HCT116 (cell line): ENCODE data around the gene ZBTB16. TPM values are rescaled to one million over a fixed set of nuclear protein-coding genes. Genes with fewer than 3 reads are reported as not detected.

Experiments used
- ATAC-seq: fragments of 200-7000 bp; cut with Tn5 transposase; 2 replicates; pipeline ENCODE4 v1.9.1; 2020; ENCODE audit warnings: mild to moderate bottlenecking, moderate library complexity
- BruUV-seq: library from RNA; stranded (reverse); fragments of 400-500 nt; replicated peaks from 2 replicates; lab custom pipeline; 2021; lab: Mats Ljungman, UMichigan
- CTCF ChIA-PET: fragments of 300-600 bp; sonication (Branson Sonifier 250); formaldehyde crosslinking; loops from one replicate; lab custom pipeline; 2021; ENCODE audit warnings: antibody characterized with exemption; lab: Charles Lee
- POLR2A ChIA-PET: fragments of 300-600, 350-600 bp; sonication (Branson Sonifier 250); formaldehyde crosslinking; loops from one replicate; lab custom pipeline; 2021; ENCODE audit warnings: antibody characterized with exemption; lab: Charles Lee
- RAD21 ChIA-PET, 2 experiments: fragments of 300-600 bp; sonication (Branson Sonifier 250); formaldehyde crosslinking; loops; one replicate each; lab custom pipeline; 2023; ENCODE audit warnings: low total read pairs in 2 of 2; ENCODE audit not compliant: uncharacterized antibody in 2 of 2, unreplicated experiment in 2 of 2, low non-redundant PET in 1 of 2; lab: Charles Lee
- DNase-seq: peaks from one replicate; pipeline ENCODE4 v3.0.0-alpha.2; 2010; ENCODE audit warnings: low read depth, low spot score
- H2AFZ ChIP-seq: fragments of 200-600 bp; shearing (Covaris generic), sonication (generic); 2 replicates; pipeline ENCODE4 v1.6.1; 2017; ENCODE audit warnings: low read depth, mixed run types, mixed read lengths, antibody characterized with exemption, low read length; ENCODE audit not compliant: poor library complexity, severe bottlenecking
- H3K27ac ChIP-seq: 2 replicates; pipeline ENCODE4 v1.5.1; 2012; ENCODE audit warnings: low read depth, low read length
- H3K27me3 ChIP-seq: fragments of 200-600 bp; sonication (generic); 2 replicates; pipeline ENCODE4 v1.6.1; 2016; ENCODE audit warnings: mixed run types, low read length, mixed read lengths; ENCODE audit not compliant: insufficient read depth
- H3K36me3 ChIP-seq, 2 experiments: fragments of 200-500 bp in 1 of 2; fragments of 200-600 bp in 1 of 2; sonication (Bioruptor generic) in 1 of 2; sonication (generic) in 1 of 2; 2 replicates each; pipeline versions ENCODE4 v1.5.1 to v1.6.1; 2014 to 2016; ENCODE audit warnings: low read length in 2 of 2, inconsistent platforms in 1 of 2, mixed read lengths in 1 of 2, mixed run types in 1 of 2; ENCODE audit not compliant: insufficient read depth in 2 of 2, control insufficient read depth in 1 of 2
- H3K4me1 ChIP-seq, 2 experiments: fragments of 200-600 bp in 1 of 2; sonication (generic) in 1 of 2; 2 replicates each; pipeline versions ENCODE4 v1.5.1 to v1.6.1; 2012 to 2017; ENCODE audit warnings: low read length in 2 of 2, inconsistent platforms in 1 of 2, mild to moderate bottlenecking in 1 of 2, mixed read lengths in 1 of 2, mixed run types in 1 of 2, moderate library complexity in 1 of 2; ENCODE audit not compliant: insufficient read depth in 2 of 2, control insufficient read depth in 1 of 2
- H3K4me2 ChIP-seq: fragments of 200-600 bp; sonication (generic); 2 replicates; pipeline ENCODE4 v1.6.1; 2017; ENCODE audit warnings: mixed run types, low read length, mixed read lengths
- H3K4me3 ChIP-seq, 2 experiments: fragments of 200-600 bp in 1 of 2; sonication (generic) in 1 of 2; replicated peaks in 1 of 2; 2 replicates each; pipeline ENCODE4 v1.5.1; 2011 to 2016; ENCODE audit warnings: low read length in 2 of 2, control low read depth in 1 of 2, low read depth in 1 of 2, mild to moderate bottlenecking in 1 of 2, mixed read lengths in 1 of 2, mixed run types in 1 of 2
- H3K79me2 ChIP-seq: fragments of 200-600 bp; sonication (generic); 2 replicates; pipeline ENCODE4 v1.6.1; 2017; ENCODE audit warnings: mild to moderate bottlenecking, mixed run types, low read length, moderate library complexity, mixed read lengths; ENCODE audit not compliant: insufficient read depth
- H3K9ac ChIP-seq: fragments of 200-600 bp; sonication (generic); 2 replicates; pipeline ENCODE4 v1.6.1; 2016; ENCODE audit warnings: low read length, mixed read lengths
- H3K9me2 ChIP-seq: fragments of 200-600 bp; sonication (generic), shearing (Covaris generic); 2 replicates; pipeline ENCODE4 v1.6.1; 2017; ENCODE audit warnings: mixed run types, mild to moderate bottlenecking, moderate library complexity; ENCODE audit not compliant: insufficient read depth
- H3K9me3 ChIP-seq, 2 experiments: fragments of 200-500 bp in 1 of 2; fragments of 200-600 bp in 1 of 2; sonication (Bioruptor generic) in 1 of 2; sonication (generic) in 1 of 2; 2 replicates each; pipeline ENCODE4 v1.6.1; 2014 to 2017; ENCODE audit warnings: low read length in 2 of 2, mixed read lengths in 2 of 2, inconsistent platforms in 1 of 2, low read depth in 1 of 2, mild to moderate bottlenecking in 1 of 2, mixed run types in 1 of 2, moderate library complexity in 1 of 2; ENCODE audit not compliant: control insufficient read depth in 1 of 2, insufficient read depth in 1 of 2
- H4K20me1 ChIP-seq: fragments of 200-600 bp; sonication (generic), shearing (Covaris generic); 2 replicates; pipeline ENCODE4 v1.6.1; 2017; ENCODE audit warnings: mixed run types, mild to moderate bottlenecking, moderate library complexity; ENCODE audit not compliant: insufficient read depth
- ATF3 ChIP-seq: IDR thresholded peaks from 2 replicates; pipeline ENCODE4 v1.6.1; 2012
- CBX3 ChIP-seq: IDR thresholded peaks from 2 replicates; pipeline ENCODE4 v1.6.1; 2012; ENCODE audit warnings: low read depth
- CTCF ChIP-seq, 3 experiments: fragments of 200-600 bp in 1 of 3; sonication (generic) in 1 of 3; IDR thresholded peaks in 2 of 3; conservative IDR thresholded peaks in 1 of 3; 2 replicates each; pipeline ENCODE4 v1.5.1; 2012 to 2017; ENCODE audit warnings: low read depth in 2 of 3, low read length in 2 of 3, antibody characterized with exemption in 1 of 3, borderline replicate concordance in 1 of 3, control low read depth in 1 of 3, mild to moderate bottlenecking in 1 of 3, mixed read lengths in 1 of 3, mixed run types in 1 of 3, moderate library complexity in 1 of 3; ENCODE audit not compliant: insufficient read depth in 1 of 3
- EGR1 ChIP-seq: IDR thresholded peaks from 2 replicates; pipeline ENCODE4 v1.6.1; 2012; ENCODE audit warnings: low read depth
- EZH2phosphoT487 ChIP-seq: fragments of 200-600 bp; IDR thresholded peaks from 2 replicates; pipeline ENCODE4 v1.6.1; 2018; ENCODE audit warnings: antibody characterized with exemption, borderline replicate concordance
- JUND ChIP-seq: IDR thresholded peaks from 2 replicates; pipeline ENCODE4 v1.6.1; 2012
- MAX ChIP-seq: IDR thresholded peaks from 2 replicates; pipeline ENCODE4 v1.6.1; 2012
- RAD21 ChIP-seq: IDR thresholded peaks from 2 replicates; pipeline ENCODE4 v1.6.1; 2012; ENCODE audit warnings: low read depth, mild to moderate bottlenecking
- REST ChIP-seq: IDR thresholded peaks from 2 replicates; pipeline ENCODE4 v1.6.1; 2012; ENCODE audit warnings: low read depth
- SIN3A ChIP-seq: IDR thresholded peaks from 2 replicates; pipeline ENCODE4 v1.6.1; 2012; ENCODE audit warnings: low read depth
- SRF ChIP-seq: IDR thresholded peaks from 2 replicates; pipeline ENCODE4 v1.6.1; 2012; ENCODE audit warnings: low read depth
- TCF7L2 ChIP-seq: IDR thresholded peaks from 2 replicates; pipeline ENCODE4 v1.7.0; 2011; ENCODE audit warnings: borderline replicate concordance, inconsistent platforms; ENCODE audit not compliant: insufficient read depth, insufficient read length; ENCODE audit errors: extremely low read depth
- ZBTB33 ChIP-seq: IDR thresholded peaks from 2 replicates; pipeline ENCODE4 v1.6.1; 2011; ENCODE audit warnings: mild to moderate bottlenecking, low read length, moderate library complexity; ENCODE audit not compliant: insufficient replicate concordance; ENCODE audit errors: extremely low read depth
- ZFX ChIP-seq: fragments of 450-650 bp; IDR thresholded peaks from 2 replicates; pipeline ENCODE4 v1.6.1; 2017
- ZNF274 ChIP-seq: fragments of 200-500 bp; sonication (Bioruptor generic); IDR thresholded peaks from 2 replicates; pipeline ENCODE4 v1.6.1; 2014; ENCODE audit warnings: mild to moderate bottlenecking, low read depth, low read length, inconsistent platforms
- intact Hi-C: fragments of 100-400 bp; cut with micrococcal nuclease; formaldehyde crosslinking; loops from 2 replicates; pipeline ENCODE4 v1.10.0; 2022
- total RNA-seq: library from RNA; stranded (reverse); gene quantifications from one replicate; pipeline ENCODE4 v1.2.1, GENCODE V29; 2021; ENCODE audit not compliant: unreplicated experiment

Gene ZBTB16
- total RNA-seq, 1 experiment from 2014 or later = 0.30 TPM

- no TSS peak for BruUV-seq
- Histone ChIP-seq H3K27ac (no peak overlapping the region), H2AFZ (no peak overlapping the region), H3K27me3 (peaks cover 77% of the 10 kb centered on the region), H3K36me3 (no peaks in the 10 kb centered on the region), H3K4me1 (no peaks in the 10 kb centered on the region), H3K9ac (no peak overlapping the region), H3K4me2 (no peak overlapping the region), H3K9me2 (no peaks in the 10 kb centered on the region), H3K79me2 (no peaks in the 10 kb centered on the region), H3K4me3 (no peak overlapping the region), H3K9me3 (no peaks in the 10 kb centered on the region), H4K20me1 (no peaks in the 10 kb centered on the region)
- ATAC-seq (no peak), DNase-seq (no peak)
- POLR2A ChIA-PET = no interaction called here
- CTCF ChIA-PET = no interaction called here
- RAD21 ChIA-PET = no interaction called here
- intact Hi-C loops = no loop called here
- TF ChIP-seq EZH2phosphoT487 = no peak
- TF ChIP-seq EGR1 = no peak
- no peak for TF ChIP-seq JUND
- no peak for TF ChIP-seq ZNF274
- TF ChIP-seq RAD21 = no peak
- TF ChIP-seq ZBTB33 = no peak
- no peak for TF ChIP-seq TCF7L2
- TF ChIP-seq SRF = no peak
- TF ChIP-seq ZFX = no peak
- no peak for TF ChIP-seq CTCF (IDR thresholded peaks at IDR 0.05 in 2 of 3, conservative IDR thresholded peaks at IDR 0.05 in 1 of 3; ENCODE audit: borderline replicate concordance in 1 of 3, insufficient read depth in 1 of 3, low read depth in 2 of 3, low read length in 2 of 3)
- TF ChIP-seq REST = no peak
- TF ChIP-seq ATF3 = no peak
- TF ChIP-seq CBX3 = no peak
- no peak for TF ChIP-seq MAX
- no peak for TF ChIP-seq SIN3A
Observed at GRCh38 chr11:114149689-114150407, 90.3 kb downstream of the ZBTB16 start.
